Neutrophil (primary cell): ENCODE measurements around the gene ITIH1.

Source experiments
- H3K27ac ChIP-seq: fragments of 200-600 bp; sonication (generic); 2 replicates; pipeline ENCODE4 v1.5.1; 2016; ENCODE audit warnings: mild to moderate bottlenecking, moderate library complexity
- H3K27me3 ChIP-seq: fragments of 200-600 bp; sonication (generic); 2 replicates; pipeline ENCODE4 v1.6.0; 2016; ENCODE audit warnings: mild to moderate bottlenecking
- H3K36me3 ChIP-seq: fragments of 200-600 bp; sonication (generic); 2 replicates; pipeline ENCODE4 v1.5.1; 2017
- H3K4me1 ChIP-seq, 2 experiments: fragments of 200-600 bp in 1 of 2; sonication (generic) in 1 of 2; 1 replicate in 1 of 2; 2 replicates in 1 of 2; pipeline versions ENCODE4 v1.5.1 to v1.6.1; 2013 to 2016; ENCODE audit warnings: low read depth in 1 of 2, low read length in 1 of 2, mild to moderate bottlenecking in 1 of 2, moderate library complexity in 1 of 2; ENCODE audit not compliant: control insufficient read depth in 1 of 2, insufficient read depth in 1 of 2
- H3K4me3 ChIP-seq, 2 experiments: fragments of 200-600 bp in 1 of 2; sonication (generic) in 1 of 2; 1 replicate in 1 of 2; 2 replicates in 1 of 2; pipeline ENCODE4 v1.5.1; 2013 to 2016; ENCODE audit warnings: low read depth in 1 of 2, low read length in 1 of 2, mild to moderate bottlenecking in 1 of 2, moderate library complexity in 1 of 2
- H3K9me3 ChIP-seq: fragments of 200-600 bp; sonication (generic); 2 replicates; pipeline ENCODE4 v1.5.1; 2016
- TF ChIP-seq, protein P1 (sequence below): fragments of 200-600 bp; sonication (generic); IDR thresholded peaks from 2 replicates; pipeline ENCODE4 v1.5.1; 2016; ENCODE audit warnings: antibody characterized with exemption

ITIH1 gene

DNA sequence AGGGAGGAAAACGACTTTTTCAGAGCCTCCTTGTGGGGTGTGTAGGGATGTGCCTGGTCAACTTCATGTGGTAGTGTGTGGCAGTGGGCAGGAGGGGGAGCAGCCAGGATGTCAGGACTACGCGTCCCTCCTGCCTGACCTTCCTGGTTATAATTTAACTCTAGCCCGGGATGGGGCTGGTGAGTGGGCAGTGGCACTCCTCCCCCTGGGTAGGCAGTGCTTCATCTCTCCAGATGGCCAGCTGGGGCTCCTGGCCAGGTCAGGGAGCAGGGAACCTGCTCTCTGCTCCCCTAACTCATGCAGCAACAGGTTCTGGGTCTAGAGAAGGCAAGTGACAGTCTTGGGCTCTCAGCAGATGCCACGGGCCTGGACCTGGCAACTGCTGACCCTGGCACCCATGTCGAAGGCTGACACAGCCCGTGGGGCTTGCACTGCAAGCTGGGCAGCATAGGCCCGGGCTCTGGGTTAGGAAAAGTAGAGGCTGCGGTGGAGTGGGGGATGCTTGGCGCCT, 50.5 kb downstream of the ITIH1 start:
- H3K4me3 ChIP-seq, result no peak overlapping the region
- H3K27me3 ChIP-seq, result no peaks in the 10 kb centered on the region
- no peaks in the 10 kb centered on the region for H3K4me1 ChIP-seq
- H3K36me3 ChIP-seq, result peaks cover 73% of the 10 kb centered on the region
- H3K9me3 ChIP-seq, result no peaks in the 10 kb centered on the region
- TF ChIP-seq, protein P1, sequence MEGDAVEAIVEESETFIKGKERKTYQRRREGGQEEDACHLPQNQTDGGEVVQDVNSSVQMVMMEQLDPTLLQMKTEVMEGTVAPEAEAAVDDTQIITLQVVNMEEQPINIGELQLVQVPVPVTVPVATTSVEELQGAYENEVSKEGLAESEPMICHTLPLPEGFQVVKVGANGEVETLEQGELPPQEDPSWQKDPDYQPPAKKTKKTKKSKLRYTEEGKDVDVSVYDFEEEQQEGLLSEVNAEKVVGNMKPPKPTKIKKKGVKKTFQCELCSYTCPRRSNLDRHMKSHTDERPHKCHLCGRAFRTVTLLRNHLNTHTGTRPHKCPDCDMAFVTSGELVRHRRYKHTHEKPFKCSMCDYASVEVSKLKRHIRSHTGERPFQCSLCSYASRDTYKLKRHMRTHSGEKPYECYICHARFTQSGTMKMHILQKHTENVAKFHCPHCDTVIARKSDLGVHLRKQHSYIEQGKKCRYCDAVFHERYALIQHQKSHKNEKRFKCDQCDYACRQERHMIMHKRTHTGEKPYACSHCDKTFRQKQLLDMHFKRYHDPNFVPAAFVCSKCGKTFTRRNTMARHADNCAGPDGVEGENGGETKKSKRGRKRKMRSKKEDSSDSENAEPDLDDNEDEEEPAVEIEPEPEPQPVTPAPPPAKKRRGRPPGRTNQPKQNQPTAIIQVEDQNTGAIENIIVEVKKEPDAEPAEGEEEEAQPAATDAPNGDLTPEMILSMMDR, result no peak
- no peak overlapping the region for H3K27ac ChIP-seq

DNA sequence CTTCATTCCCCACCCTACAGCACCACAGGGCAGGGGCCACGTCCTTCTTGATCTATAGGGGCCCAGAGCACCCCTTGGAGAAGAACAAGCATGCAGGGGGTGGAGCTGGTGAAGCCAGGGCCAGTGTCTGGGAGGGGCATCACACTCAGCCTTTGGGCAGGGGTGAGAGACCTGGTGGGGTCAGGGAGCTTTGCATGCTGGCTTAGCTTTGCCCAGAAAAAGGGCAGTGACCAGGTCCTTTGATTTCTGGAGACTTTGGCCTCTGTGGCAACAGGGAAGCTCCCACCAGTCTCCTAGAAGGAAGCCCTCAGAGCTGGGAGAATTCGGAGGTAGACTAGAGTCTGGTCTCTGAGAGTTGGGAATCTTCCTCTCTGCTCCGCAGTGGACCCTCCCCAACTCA, 52.1 kb downstream of the ITIH1 start:
- Histone ChIP-seq H3K4me1 (no peaks in the 10 kb centered on the region), H3K27ac (no peak overlapping the region), H3K27me3 (no peaks in the 10 kb centered on the region), H3K36me3 (peaks cover 73% of the 10 kb centered on the region), H3K4me3 (no peak overlapping the region), H3K9me3 (no peaks in the 10 kb centered on the region)
- TF ChIP-seq, protein P1, result no peak

DNA sequence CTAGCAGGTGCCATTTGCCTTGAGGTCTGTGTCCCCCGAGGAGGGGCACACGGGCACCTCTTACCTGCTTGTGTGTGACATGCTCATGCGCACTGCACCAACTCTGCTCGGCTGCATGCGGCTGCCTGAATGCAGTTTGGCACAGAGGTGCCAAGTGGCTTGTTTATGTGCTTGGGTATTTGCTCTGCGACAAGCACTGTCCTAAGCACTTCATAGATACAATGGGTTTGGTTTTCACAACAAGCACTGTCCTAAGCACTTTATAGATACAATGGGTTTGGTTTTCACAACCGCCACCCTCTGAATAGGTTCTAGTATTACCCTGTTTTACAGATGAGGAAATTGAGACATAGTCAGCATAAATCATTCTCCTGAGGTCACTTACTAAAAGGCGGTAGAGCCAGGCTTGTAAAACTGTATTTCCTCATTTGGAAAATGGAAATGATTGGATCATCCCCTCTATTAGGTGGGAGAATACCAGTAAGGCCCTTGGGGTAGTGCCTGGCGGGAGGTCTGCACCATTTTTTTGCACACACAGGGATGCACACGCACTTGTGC, 52.6 kb downstream of the ITIH1 start:
- TF ChIP-seq, protein P1, result no peak
- H3K9me3 ChIP-seq, result no peaks in the 10 kb centered on the region

DNA sequence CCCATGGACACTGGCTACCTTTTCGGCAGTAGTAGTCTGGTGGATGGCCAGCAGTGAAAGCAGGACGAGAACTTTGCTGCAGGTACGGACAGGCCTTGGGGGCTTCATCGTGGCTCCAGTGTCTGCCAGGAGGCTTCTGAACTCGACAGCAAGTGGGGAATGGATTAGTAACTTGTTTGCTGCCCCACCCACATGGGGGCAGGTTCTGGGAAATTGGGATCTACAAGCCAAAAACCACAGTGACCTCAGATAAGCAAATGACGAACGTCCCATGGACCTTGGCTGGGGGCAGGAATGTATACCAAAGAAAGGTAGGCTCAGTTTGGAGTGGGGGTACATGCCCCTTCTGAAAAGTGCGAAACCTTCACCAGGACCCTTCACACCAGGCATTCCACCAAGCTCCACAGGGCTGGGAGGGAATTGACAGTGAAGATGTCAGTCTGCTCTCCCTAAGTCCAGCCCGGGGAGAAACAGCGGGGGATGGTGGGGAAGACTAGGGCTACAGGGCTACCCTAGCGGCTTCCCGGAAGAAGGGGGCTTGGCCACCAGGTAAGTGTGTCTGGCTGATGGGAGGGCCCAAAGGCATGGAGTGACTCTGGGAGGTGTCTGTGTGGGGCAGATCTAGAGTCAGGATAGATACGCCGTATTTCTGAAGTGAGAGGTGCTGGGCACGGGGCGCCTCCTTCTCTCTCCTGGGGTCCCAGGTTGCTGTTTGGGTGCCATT, 53.3 kb downstream of the ITIH1 start, which contains the start of gene ITIH4:
ITIH4 (minus strand) TSS at position 138 of the 724 bp plus-strand sequence; CDS start at position 108, 30 bp downstream.
- H3K4me3 ChIP-seq, result no peak within 1 kb of the TSS
- no peak within 1 kb of the TSS for H3K27ac ChIP-seq
- H3K4me1 ChIP-seq, result no peaks in the 10 kb centered on the region
- H3K27me3 ChIP-seq, result no peaks in the 10 kb centered on the region
- no peaks in the 10 kb centered on the region for H3K9me3 ChIP-seq
- peaks cover 80% of the 10 kb centered on the region for H3K36me3 ChIP-seq
- TF ChIP-seq, protein P1, result no peak

More for the DNA sequence above, 52.6 kb downstream of the ITIH1 start:
- H3K36me3 ChIP-seq, result peaks cover 75% of the 10 kb centered on the region
- no peaks in the 10 kb centered on the region for H3K27me3 ChIP-seq
- no peak overlapping the region for H3K27ac ChIP-seq
- no peak overlapping the region for H3K4me3 ChIP-seq
- H3K4me1 ChIP-seq, result no peaks in the 10 kb centered on the region

DNA sequence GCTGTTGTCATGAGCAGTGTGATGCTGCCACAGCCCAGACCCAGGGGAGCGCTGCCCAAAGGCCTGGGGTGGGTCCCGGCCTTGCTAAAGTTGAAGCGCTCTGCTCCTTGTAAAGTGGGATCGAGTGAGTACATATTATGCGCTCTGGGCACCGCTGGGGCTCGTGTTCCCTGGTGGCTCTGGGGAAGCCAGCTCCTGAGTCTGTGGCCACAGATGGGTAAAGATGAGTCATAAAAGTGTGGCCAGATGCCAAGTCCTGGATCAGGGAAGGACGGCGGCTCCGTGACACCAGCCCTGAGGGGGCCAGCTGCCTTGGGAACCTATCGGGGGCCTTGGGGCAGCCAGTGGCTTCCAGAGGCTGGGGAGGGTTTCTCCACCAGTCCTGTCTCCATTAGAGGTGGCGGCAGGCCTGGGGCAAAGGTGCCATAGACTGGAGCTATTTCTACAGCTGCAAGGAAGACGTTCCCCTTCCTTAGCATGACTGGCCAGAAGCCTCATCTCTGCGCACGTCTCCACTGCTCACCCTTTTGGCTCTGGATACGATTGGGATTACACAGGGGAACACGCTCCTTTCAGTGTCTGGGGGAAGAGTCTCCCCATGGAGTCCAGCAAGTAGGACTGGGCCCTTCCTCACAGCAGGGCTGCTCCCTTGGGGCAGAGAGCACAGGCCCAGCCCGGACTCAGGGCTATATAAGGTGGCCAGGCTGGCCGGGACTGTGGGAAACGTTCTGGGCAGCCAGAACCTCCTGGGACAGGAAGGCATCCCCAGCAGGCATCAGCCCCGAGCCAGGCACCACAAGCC, 54.3 kb downstream of the ITIH1 start:
- H3K27me3 ChIP-seq, result no peaks in the 10 kb centered on the region

More for the DNA sequence above, 54.3 kb downstream of the ITIH1 start:
- TF ChIP-seq, protein P1, result no peak
- Histone ChIP-seq H3K36me3 (peaks cover 80% of the 10 kb centered on the region), H3K9me3 (no peaks in the 10 kb centered on the region), H3K4me1 (no peaks in the 10 kb centered on the region), H3K27ac (no peak overlapping the region), H3K4me3 (no peak overlapping the region)
